Activated CD8-positive, alpha-beta T cell treated with anti-CD3 and anti-CD28 coated beads for 36 hours (primary cell): Measurements from ENCODE around the gene ABHD11. TPM values are rescaled to one million over a fixed set of nuclear protein-coding genes. Genes with fewer than 3 reads are reported as not detected.

Source experiments
- ATAC-seq: fragments of 200-7000 bp; cut with Tn5 transposase; one replicate; pipeline ENCODE4 v1.10.0; 2021; ENCODE audit warnings: mild to moderate bottlenecking, moderate library complexity
- CTCF ChIA-PET: fragments of 350-600 bp; sonication (Branson Sonifier 250); formaldehyde crosslinking; loops from one replicate; lab custom pipeline; 2021; ENCODE audit warnings: antibody characterized with exemption; lab: Charles Lee
- POLR2A ChIA-PET: fragments of 350-600 bp; sonication (Branson Sonifier 250); formaldehyde crosslinking; loops from one replicate; lab custom pipeline; 2021; ENCODE audit warnings: antibody characterized with exemption; lab: Charles Lee
- DNase-seq: peaks from one replicate; pipeline ENCODE4 v3.0.0-alpha.2; 2020
- H3K27ac Mint-ChIP-seq: one replicate; pipeline ENCODE4 v1.8.0; 2021; ENCODE audit warnings: mild to moderate bottlenecking, mixed read lengths
- H3K27me3 Mint-ChIP-seq: one replicate; pipeline ENCODE4 v1.8.0; 2021; ENCODE audit warnings: mixed read lengths
- H3K36me3 Mint-ChIP-seq: one replicate; pipeline ENCODE4 v1.8.0; 2021; ENCODE audit warnings: low read depth, mixed read lengths
- H3K4me1 Mint-ChIP-seq: one replicate; pipeline ENCODE4 v1.8.0; 2021; ENCODE audit warnings: low read depth, mixed read lengths
- H3K4me3 Mint-ChIP-seq: one replicate; pipeline ENCODE4 v1.8.0; 2021; ENCODE audit warnings: mild to moderate bottlenecking, moderate library complexity, mixed read lengths
- H3K9me3 Mint-ChIP-seq: one replicate; pipeline ENCODE4 v1.8.0; 2021; ENCODE audit warnings: mixed read lengths
- CTCF ChIP-seq: fragments of 200-600 bp; IDR thresholded peaks from one replicate; pipeline ENCODE4 v1.8.0; 2022; ENCODE audit warnings: antibody characterized with exemption, mild to moderate bottlenecking
- intact Hi-C: fragments of 100-400 bp; cut with micrococcal nuclease; formaldehyde crosslinking; loops from one replicate; pipeline ENCODE4 v1.10.0; 2022
- total RNA-seq, 2 experiments: library from RNA; stranded (reverse); gene quantifications; one replicate each; pipeline ENCODE4 v1.2.3, GENCODE V29; 2021

ABHD11 gene
- total RNA-seq, 2 experiments from 2014 or later, result 19.0 to 21.5 TPM

- ATAC-seq (no peak), DNase-seq (no peak)
- Mint-ChIP-seq H3K36me3 (peaks cover 6% of the 10 kb centered on the region), H3K4me3 (peak overlapping the region; percentile 93), H3K4me1 (peaks cover 4% of the 10 kb centered on the region), H3K27ac (peak overlapping the region; percentile 81), H3K27me3 (no peaks in the 10 kb centered on the region), H3K9me3 (no peaks in the 10 kb centered on the region)
- intact Hi-C loops, result no loop called here
- ChIA-PET CTCF (interaction anchor here (0.7 to 3.6 kb wide), 4 partner anchors 71 to 117 kb away, joined by 3 to 12 read pairs (median 7); partner anchors contain the start of gene VPS37D), POLR2A (interaction anchor here (0.6 to 2.3 kb wide), 7 partner anchors 14 to 386 kb away, joined by 3 to 8 read pairs (median 4); no protein-coding TSS in a partner anchor)
- TF ChIP-seq CTCF, result no peak
Observed at GRCh38 chr7:73739387-73739767, 775 bp upstream of the ABHD11 start.

- intact Hi-C loops, result no loop called here
- Mint-ChIP-seq H3K36me3 (peaks cover 6% of the 10 kb centered on the region), H3K4me1 (peaks cover 4% of the 10 kb centered on the region), H3K27me3 (no peaks in the 10 kb centered on the region), H3K27ac (peak overlapping the region; percentile 95), H3K9me3 (no peaks in the 10 kb centered on the region), H3K4me3 (peak overlapping the region; percentile 93)
- ATAC-seq, result peak; percentile 24
- POLR2A ChIA-PET, result interaction anchor here (0.6 to 2.3 kb wide), 8 partner anchors 11 to 217 kb away, joined by 3 to 8 read pairs (median 4); partner anchors contain the start of gene BAZ1B
- TF ChIP-seq CTCF, result no peak
- peak; percentile 76 for DNase-seq
- CTCF ChIA-PET, result interaction anchor here (0.9 to 5.2 kb wide), 6 partner anchors 12 to 131 kb away, joined by 3 to 84 read pairs (median 10); partner anchors contain the start of gene VPS37D
Observed at GRCh38 chr7:73738220-73738611, 386 bp downstream of the ABHD11 start.

GRCh38 chr7:73737491-73738219, 947 bp downstream of the ABHD11 start:
- TF ChIP-seq CTCF, result no peak
- ATAC-seq (no peak), DNase-seq (no peak)
- CTCF ChIA-PET, result interaction anchor here (0.9 to 5.2 kb wide), 6 partner anchors 11 to 131 kb away, joined by 3 to 84 read pairs (median 10); partner anchors contain the start of gene VPS37D
- H3K4me3 Mint-ChIP-seq, result peak overlapping the region; percentile 93
- POLR2A ChIA-PET, result interaction anchor here (0.6 to 2.3 kb wide), 8 partner anchors 11 to 216 kb away, joined by 3 to 8 read pairs (median 4); partner anchors contain the start of genes BAZ1B and STX1A
- peak overlapping the region; percentile 95 for H3K27ac Mint-ChIP-seq
- peaks cover 4% of the 10 kb centered on the region for H3K4me1 Mint-ChIP-seq
- no peaks in the 10 kb centered on the region for H3K9me3 Mint-ChIP-seq
- intact Hi-C loops, result no loop called here
- H3K36me3 Mint-ChIP-seq, result peaks cover 6% of the 10 kb centered on the region
- H3K27me3 Mint-ChIP-seq, result peaks cover 2% of the 10 kb centered on the region

GRCh38 chr7:73736885-73737284, 1.7 kb downstream of the ABHD11 start:
- DNase-seq (no peak), ATAC-seq (no peak)
- TF ChIP-seq CTCF, result no peak
- Mint-ChIP-seq H3K36me3 (peaks cover 6% of the 10 kb centered on the region), H3K4me3 (peak overlapping the region; percentile 93), H3K27ac (no peak overlapping the region), H3K27me3 (peaks cover 2% of the 10 kb centered on the region), H3K9me3 (no peaks in the 10 kb centered on the region), H3K4me1 (peaks cover 4% of the 10 kb centered on the region)
- ChIA-PET POLR2A (interaction anchor here (1.3 to 2.1 kb wide), 2 partner anchors 17 to 40 kb away, joined by 3 to 7 read pairs; partner anchors contain the start of gene STX1A), CTCF (interaction anchor here (1.5 to 5.2 kb wide), 4 partner anchors 36 to 130 kb away, joined by 5 to 84 read pairs (median 12); partner anchors contain the start of gene VPS37D)
- intact Hi-C loops, result no loop called here
